ENCODE results near the gene JAK1. TPM values are rescaled to one million over a fixed set of nuclear protein-coding genes. Genes with fewer than 3 reads are reported as not detected.
"Not testable (repeated sequence)": the region's sequence is repeated elsewhere in the genome, so short reads cannot be mapped to it uniquely, and the experiment has no call there.

The JAK1 gene
- total RNA-seq, 4 donors from 2014 or later: 52.9 to 169 (median 126) TPM

DNA sequence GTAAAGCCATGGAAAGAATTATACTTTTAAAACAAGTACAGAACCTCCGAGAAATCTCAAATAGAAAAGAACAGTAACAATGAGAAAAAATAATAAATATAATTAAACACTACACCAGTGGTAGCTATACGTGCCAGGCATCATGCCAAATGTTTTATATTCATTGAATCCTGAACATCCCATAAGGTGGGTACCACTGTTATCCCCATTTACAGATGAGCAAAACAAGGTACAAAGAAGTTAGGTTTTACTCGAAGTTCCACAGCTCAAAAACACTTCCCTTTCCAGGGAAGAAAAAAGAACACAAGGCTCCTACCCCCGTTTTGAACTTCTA, 33.4 kb downstream of the JAK1 start:
- WGBS, 2 donors (ENCODE audit: low coverage in 1 of 2): 41 to 53% methylated on average over 4 of the region's 4 CpGs
- Histone ChIP-seq H3K4me3 (no peak overlapping the region), H3K36me3 (no peaks in the 10 kb centered on the region), H3K9me3 (no peaks in the 10 kb centered on the region), H3K27ac (peak overlapping the region; percentile 56 to 74 (median 66)), H3K4me1 (peaks cover 17 to 62% (median 35%) of the 10 kb centered on the region in 4 donors), H3K27me3 (no peaks in the 10 kb centered on the region)
- in situ Hi-C loops (cut with MboI; ENCODE audit: low pct_ligation_motif_present in 1 of 4, low pct_unique_long_range_greater_than_20kb in 1 of 4, low sequenced_read_pairs in 3 of 4) (no loop called here), intact Hi-C loops (cut with DNase I; ENCODE audit: low total_unique reads) (no loop called here)
- no peak for DNase-seq
- TF ChIP-seq CTCF (IDR thresholded peaks at IDR 0.05) (no peak), POLR2AphosphoS5 (IDR thresholded peaks at IDR 0.05) (no peak), POLR2A (IDR thresholded peaks at IDR 0.05) (no peak), EP300 (IDR thresholded peaks at IDR 0.05; ENCODE audit: low read depth) (no peak)

DNA sequence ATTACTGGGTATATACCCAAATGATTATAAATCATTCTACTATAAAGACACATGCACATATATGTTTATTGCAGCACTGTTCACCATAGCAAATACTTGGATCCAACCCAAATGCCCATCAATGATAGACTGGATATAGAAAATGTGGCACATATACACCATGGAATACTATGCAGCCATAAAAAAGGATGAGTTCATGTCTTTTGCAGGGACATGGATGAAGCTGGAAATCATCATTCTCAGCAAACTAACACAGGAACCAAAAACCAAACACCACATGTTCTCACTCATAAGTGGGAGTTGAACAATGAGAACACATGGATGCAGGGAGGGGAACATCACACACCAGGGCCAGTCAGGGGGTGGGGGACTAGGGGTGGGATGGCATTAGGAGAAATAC, 35.7 kb downstream of the JAK1 start:
- H3K9me3 ChIP-seq; H3K27ac ChIP-seq; DNase-seq; H3K36me3 ChIP-seq; H3K4me3 ChIP-seq; intact Hi-C loops (cut with DNase I; ENCODE audit: low total_unique reads); H3K27me3 ChIP-seq; in situ Hi-C loops (cut with MboI; ENCODE audit: low pct_ligation_motif_present in 1 of 4, low pct_unique_long_range_greater_than_20kb in 1 of 4, low sequenced_read_pairs in 3 of 4): not testable (repeated sequence)
- peaks cover 14 to 52% (median 29%) of the 10 kb centered on the region in 4 donors for H3K4me1 ChIP-seq

DNA sequence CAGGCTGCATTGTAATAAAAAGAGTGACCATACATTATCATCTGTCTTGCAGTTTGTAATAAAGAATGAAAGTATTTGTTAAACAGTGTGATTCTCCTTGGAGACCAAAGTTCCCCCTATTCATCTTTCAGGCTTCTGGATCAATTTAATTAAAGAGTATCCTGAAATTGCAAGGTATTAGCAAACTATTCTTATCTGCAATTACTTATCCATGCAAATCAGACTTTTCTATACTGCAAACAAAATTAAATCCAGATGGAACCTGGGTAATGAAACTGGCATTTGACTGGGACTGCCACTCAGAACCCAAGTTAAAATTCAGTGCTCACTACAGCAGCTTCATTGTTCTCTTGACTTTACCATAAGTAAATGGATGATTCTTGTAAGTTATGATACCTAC, 37.1 kb downstream of the JAK1 start:
- Histone ChIP-seq H3K36me3 (no peaks in the 10 kb centered on the region), H3K9me3 (no peaks in the 10 kb centered on the region), H3K27ac (no peak overlapping the region), H3K4me3 (no peak overlapping the region), H3K4me1 (peaks cover 8 to 46% (median 22%) of the 10 kb centered on the region in 4 donors), H3K27me3 (no peaks in the 10 kb centered on the region)
- intact Hi-C loops (cut with DNase I; ENCODE audit: low total_unique reads) (no loop called here), in situ Hi-C loops (cut with MboI; ENCODE audit: low pct_ligation_motif_present in 1 of 4, low pct_unique_long_range_greater_than_20kb in 1 of 4, low sequenced_read_pairs in 3 of 4) (no loop called here)
- TF ChIP-seq POLR2A (IDR thresholded peaks at IDR 0.05) (no peak), EP300 (IDR thresholded peaks at IDR 0.05; ENCODE audit: low read depth) (no peak), CTCF (IDR thresholded peaks at IDR 0.05) (no peak), POLR2AphosphoS5 (IDR thresholded peaks at IDR 0.05) (no peak)
- no peak for DNase-seq

GRCh38 chr1:64928325-64928724, 38.0 kb downstream of the JAK1 start:
- no peak for DNase-seq
- no peaks in the 10 kb centered on the region for H3K27me3 ChIP-seq
- H3K36me3 ChIP-seq: no peaks in the 10 kb centered on the region
- peaks cover 4 to 43% (median 14%) of the 10 kb centered on the region in 4 donors for H3K4me1 ChIP-seq
- TF ChIP-seq POLR2A (IDR thresholded peaks at IDR 0.05) (no peak), EP300 (IDR thresholded peaks at IDR 0.05; ENCODE audit: low read depth) (no peak), POLR2AphosphoS5 (IDR thresholded peaks at IDR 0.05) (no peak), CTCF (IDR thresholded peaks at IDR 0.05) (no peak)
- H3K9me3 ChIP-seq: no peaks in the 10 kb centered on the region
- no peak overlapping the region for H3K27ac ChIP-seq
- WGBS, 2 donors (ENCODE audit: low coverage in 1 of 2): 79% methylated on average over 2 of the region's 2 CpGs; no CpG with 5 or more reads in 1 of the 2 donors
- H3K4me3 ChIP-seq: no peak overlapping the region
- in situ Hi-C loops (cut with MboI; ENCODE audit: low pct_ligation_motif_present in 1 of 4, low pct_unique_long_range_greater_than_20kb in 1 of 4, low sequenced_read_pairs in 3 of 4): no loop called here
- intact Hi-C loops (cut with DNase I; ENCODE audit: low total_unique reads): no loop called here

DNA sequence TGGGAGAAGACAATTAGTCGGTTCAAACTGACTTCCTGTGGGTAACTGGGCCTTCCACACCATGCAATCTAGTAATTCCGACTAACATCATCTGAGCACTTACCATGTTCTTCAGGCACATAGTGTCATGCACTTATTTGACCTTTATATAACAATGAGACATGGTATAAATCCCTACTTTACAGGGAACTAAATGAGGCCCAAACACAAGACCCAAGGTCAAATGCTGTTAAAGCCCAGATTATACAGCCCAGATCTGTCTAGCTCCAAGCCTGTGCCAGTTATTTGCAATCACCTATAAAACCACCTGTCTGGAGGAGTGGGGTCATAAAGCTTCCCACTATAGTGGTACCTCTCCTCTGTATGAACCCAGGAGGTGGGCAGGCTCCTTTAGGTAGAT, 40.8 kb downstream of the JAK1 start:
- Histone ChIP-seq H3K4me1 (peaks cover 15 to 59% (median 28%) of the 10 kb centered on the region in 4 donors), H3K27me3 (no peaks in the 10 kb centered on the region), H3K36me3 (no peaks in the 10 kb centered on the region), H3K4me3 (no peak overlapping the region), H3K27ac (no peak overlapping the region), H3K9me3 (no peaks in the 10 kb centered on the region)
- TF ChIP-seq POLR2AphosphoS5 (IDR thresholded peaks at IDR 0.05) (no peak), CTCF (IDR thresholded peaks at IDR 0.05) (no peak), EP300 (IDR thresholded peaks at IDR 0.05; ENCODE audit: low read depth) (no peak), POLR2A (IDR thresholded peaks at IDR 0.05) (no peak)
- 84% methylated on average over 2 of the region's 2 CpGs; no CpG with 5 or more reads in 1 of the 2 donors for WGBS, 2 donors (ENCODE audit: low coverage in 1 of 2)
- in situ Hi-C loops (cut with MboI; ENCODE audit: low pct_ligation_motif_present in 1 of 4, low pct_unique_long_range_greater_than_20kb in 1 of 4, low sequenced_read_pairs in 3 of 4) (no loop called here), intact Hi-C loops (cut with DNase I; ENCODE audit: low total_unique reads) (no loop called here)
- DNase-seq: no peak
